ENCODE measurements around the gene MGRN1.
"Not testable (repeated sequence)": the region's sequence is repeated elsewhere in the genome, so short reads cannot be mapped to it uniquely, and the experiment has no call there.

Gene MGRN1

GRCh38 chr16:4701791-4702465 is 77.3 kb downstream of the MGRN1 start:
- DNase-seq, result no peak

GRCh38 chr16:4702466-4702808 is 77.8 kb downstream of the MGRN1 start:
- DNase-seq, result no peak

- DNase-seq, result no peak
Measured at GRCh38 chr16:4703906-4704305, 79.3 kb downstream of the MGRN1 start.

GRCh38 chr16:4704491-4704890 is 79.9 kb downstream of the MGRN1 start:
- DNase-seq, result no peak

GRCh38 chr16:4704913-4705312 is 80.3 kb downstream of the MGRN1 start:
- DNase-seq, result no peak

GRCh38 chr16:4706871-4707270 is 82.2 kb downstream of the MGRN1 start:
- no peak for DNase-seq

GRCh38 chr16:4709481-4709880 is 84.9 kb downstream of the MGRN1 start:
- no peak for DNase-seq

- no peak for DNase-seq
Measured at GRCh38 chr16:4713663-4714501, 89.3 kb downstream of the MGRN1 start.

GRCh38 chr16:4714996-4715395 is 90.4 kb downstream of the MGRN1 start:
- no peak for DNase-seq

- DNase-seq, result no peak
Measured at GRCh38 chr16:4718466-4718865, 93.8 kb downstream of the MGRN1 start.

- no peak for DNase-seq
Measured at GRCh38 chr16:4723071-4723767, 98.6 kb downstream of the MGRN1 start.

- no peak for DNase-seq
Measured at GRCh38 chr16:4724661-4725270, 100.1 kb downstream of the MGRN1 start.

- no peak for DNase-seq
Measured at GRCh38 chr16:4726616-4727015, 102.0 kb downstream of the MGRN1 start.

GRCh38 chr16:4728676-4729075 is 104.0 kb downstream of the MGRN1 start:
- DNase-seq, result no peak

GRCh38 chr16:4729876-4730275 is 105.2 kb downstream of the MGRN1 start:
- DNase-seq, result no peak

- no peak for DNase-seq
Measured at GRCh38 chr16:4733211-4733742, 108.7 kb downstream of the MGRN1 start.

- DNase-seq, result peak; percentile 49
Measured at GRCh38 chr16:4733747-4734062, 109.1 kb downstream of the MGRN1 start.

- DNase-seq, result peak; percentile 85
Measured at GRCh38 chr16:4734063-4734729, 109.6 kb downstream of the MGRN1 start, which contains the start of the genes ANKS3 and DNAAF8. TSS of gene ANKS3 (minus strand) at chr16:4734271. CDS start at chr16:4730149, 4,122 bp downstream. TSS of gene DNAAF8 (plus strand) at chr16:4734537. CDS start at chr16:4736515, 1,978 bp downstream.

- DNase-seq, result peak; percentile 93
Measured at GRCh38 chr16:4734730-4735535, 110.3 kb downstream of the MGRN1 start.

- DNase-seq, result no peak
Measured at GRCh38 chr16:4736546-4736945, 111.9 kb downstream of the MGRN1 start.

- DNase-seq, result no peak
Measured at GRCh38 chr16:4737545-4737944, 112.9 kb downstream of the MGRN1 start.

GRCh38 chr16:4738370-4738769 is 113.7 kb downstream of the MGRN1 start:
- DNase-seq, result not testable (repeated sequence)

All from activated CD4-positive, alpha-beta T cell treated with anti-CD3 and anti-CD28 coated beads for 48 hours (primary cell).